Subcutaneous adipose tissue (tissue), 4 donors: Measurements from ENCODE around the gene CCNQ. TPM values are rescaled to one million over a fixed set of nuclear protein-coding genes. Genes with fewer than 3 reads are reported as not detected.

ENCODE experiments used
- total RNA-seq, 4 donors: library from RNA; depleted of rRNA; stranded (reverse); fragments of >200 nt; gene quantifications; one replicate each; pipeline ENCODE4 v1.1.0, GENCODE V29; 2016
- TF ChIP-seq, protein P1 (sequence below): fragments of 450-650 bp; IDR thresholded peaks from one replicate; pipeline ENCODE4 v1.5.1; 2016; ENCODE audit warnings: low read depth, mild to moderate bottlenecking, control low read depth, antibody characterized with exemption, moderate library complexity

Gene CCNQ
- total RNA-seq, 4 donors from 2014 or later: 25.6 to 37.5 (median 30.6) TPM

- TF ChIP-seq, protein P1, sequence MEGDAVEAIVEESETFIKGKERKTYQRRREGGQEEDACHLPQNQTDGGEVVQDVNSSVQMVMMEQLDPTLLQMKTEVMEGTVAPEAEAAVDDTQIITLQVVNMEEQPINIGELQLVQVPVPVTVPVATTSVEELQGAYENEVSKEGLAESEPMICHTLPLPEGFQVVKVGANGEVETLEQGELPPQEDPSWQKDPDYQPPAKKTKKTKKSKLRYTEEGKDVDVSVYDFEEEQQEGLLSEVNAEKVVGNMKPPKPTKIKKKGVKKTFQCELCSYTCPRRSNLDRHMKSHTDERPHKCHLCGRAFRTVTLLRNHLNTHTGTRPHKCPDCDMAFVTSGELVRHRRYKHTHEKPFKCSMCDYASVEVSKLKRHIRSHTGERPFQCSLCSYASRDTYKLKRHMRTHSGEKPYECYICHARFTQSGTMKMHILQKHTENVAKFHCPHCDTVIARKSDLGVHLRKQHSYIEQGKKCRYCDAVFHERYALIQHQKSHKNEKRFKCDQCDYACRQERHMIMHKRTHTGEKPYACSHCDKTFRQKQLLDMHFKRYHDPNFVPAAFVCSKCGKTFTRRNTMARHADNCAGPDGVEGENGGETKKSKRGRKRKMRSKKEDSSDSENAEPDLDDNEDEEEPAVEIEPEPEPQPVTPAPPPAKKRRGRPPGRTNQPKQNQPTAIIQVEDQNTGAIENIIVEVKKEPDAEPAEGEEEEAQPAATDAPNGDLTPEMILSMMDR: no peak
Measured at GRCh38 chrX:153578889-153579288, 20.1 kb downstream of the CCNQ start.

GRCh38 chrX:153578200-153578835, 20.6 kb downstream of the CCNQ start:
- TF ChIP-seq, protein P1: no peak

DNA sequence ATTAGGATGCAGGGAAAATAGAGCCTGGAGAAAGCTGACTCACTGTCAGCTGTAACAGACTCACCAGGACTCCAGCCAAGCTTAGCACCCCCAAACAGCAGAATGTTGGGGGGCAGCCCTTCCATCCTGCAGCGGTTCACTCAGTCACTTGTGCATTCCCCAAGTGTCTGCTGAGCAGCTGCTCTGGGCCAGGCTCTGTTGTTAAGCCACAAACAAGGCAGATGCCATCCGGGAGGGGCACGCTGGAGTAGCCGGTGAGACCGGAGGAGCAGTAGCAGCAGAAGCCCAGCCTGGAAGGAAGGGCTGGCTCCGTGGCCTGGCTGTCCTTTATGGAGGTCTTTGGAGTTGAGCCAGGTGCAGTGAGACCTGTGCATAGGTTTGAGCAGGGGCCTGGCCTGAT, 22.0 kb downstream of the CCNQ start:
- TF ChIP-seq, protein P1: no peak

DNA sequence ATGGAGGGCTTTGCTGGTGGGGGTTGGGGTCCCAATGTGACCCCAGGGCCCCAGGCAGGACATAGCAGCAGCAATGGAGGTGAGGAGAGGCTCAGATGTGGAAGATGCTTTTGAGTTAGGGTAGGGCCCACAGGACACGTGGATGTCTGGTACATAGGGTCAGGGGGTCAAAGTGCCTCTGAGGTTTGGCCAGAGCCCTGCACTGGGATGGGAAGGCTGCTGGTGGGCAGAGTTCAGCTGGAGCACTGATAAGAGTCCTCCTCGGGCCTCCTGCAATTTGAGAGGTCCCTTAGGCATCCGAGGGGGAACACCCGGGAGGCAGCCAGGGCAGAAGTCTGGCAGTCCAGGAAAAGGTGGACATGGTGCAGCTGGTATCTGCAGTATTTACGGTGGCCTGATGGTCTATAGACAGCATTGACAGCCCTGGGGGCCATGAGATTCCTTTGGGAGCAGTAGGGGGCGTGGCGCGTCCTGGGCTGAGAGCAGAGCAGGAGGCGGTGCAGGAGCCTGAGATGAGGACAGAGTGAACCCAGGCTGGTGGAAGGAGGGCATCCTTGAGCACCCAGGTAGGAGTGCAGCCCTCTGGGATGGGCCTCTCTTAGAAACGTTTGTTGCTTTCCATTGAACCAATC, 22.6 kb downstream of the CCNQ start:
- TF ChIP-seq, protein P1: no peak

DNA sequence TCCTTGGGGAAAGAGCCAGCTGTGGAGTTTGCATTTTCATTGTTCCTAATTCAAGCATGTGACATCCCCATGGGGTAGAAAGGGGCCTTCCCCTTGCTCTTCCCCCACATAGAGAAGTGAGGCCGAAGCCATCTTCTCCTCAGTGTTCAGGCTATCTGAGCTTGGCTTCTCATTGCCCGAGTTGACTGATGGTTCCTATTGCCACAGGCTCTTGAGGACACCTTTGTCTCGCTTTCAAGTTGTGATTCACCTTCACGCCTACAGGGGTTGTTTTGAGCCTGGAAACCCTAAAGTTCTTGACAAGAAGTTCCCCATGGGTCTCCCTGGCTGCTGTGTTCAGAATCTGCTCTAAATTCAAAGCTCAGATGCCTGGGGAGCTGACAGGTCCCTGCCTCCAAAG, 25.0 kb downstream of the CCNQ start:
- TF ChIP-seq, protein P1: no peak

GRCh38 chrX:153572601-153573000, 26.3 kb downstream of the CCNQ start:
- TF ChIP-seq, protein P1: no peak

DNA sequence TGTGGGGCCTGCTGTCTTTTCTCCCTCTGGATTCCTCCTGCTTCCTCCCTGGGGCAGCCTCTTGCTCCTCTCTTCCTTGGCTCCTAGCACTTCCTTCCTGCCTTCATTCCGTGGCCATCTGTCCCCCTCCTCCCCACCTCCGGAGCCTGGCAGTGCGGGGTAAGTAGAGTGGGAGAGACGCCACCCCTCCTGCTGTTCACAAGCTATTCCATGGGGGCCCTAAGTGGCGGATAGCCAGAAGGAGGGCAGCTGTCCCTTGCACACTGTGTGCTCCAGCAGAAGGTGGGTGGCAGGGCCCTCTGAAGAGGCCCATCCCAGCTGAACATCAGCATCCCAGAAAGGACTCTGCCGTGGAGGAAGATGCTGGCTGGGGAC, 27.4 kb downstream of the CCNQ start:
- TF ChIP-seq, protein P1: no peak
